GM19463 (cell line): ENCODE data around the gene FAM83B.
"Not testable (repeated sequence)": the region's sequence is repeated elsewhere in the genome, so short reads cannot be mapped to it uniquely, and the experiment has no call there.

Experiments
- ATAC-seq: cut with Tn5 transposase; IDR thresholded peaks from one replicate; pipeline ENCODE4 v1.9.1; 2021; ENCODE audit warnings: mild to moderate bottlenecking, moderate library complexity; ENCODE audit not compliant: unreplicated experiment

The FAM83B gene

DNA sequence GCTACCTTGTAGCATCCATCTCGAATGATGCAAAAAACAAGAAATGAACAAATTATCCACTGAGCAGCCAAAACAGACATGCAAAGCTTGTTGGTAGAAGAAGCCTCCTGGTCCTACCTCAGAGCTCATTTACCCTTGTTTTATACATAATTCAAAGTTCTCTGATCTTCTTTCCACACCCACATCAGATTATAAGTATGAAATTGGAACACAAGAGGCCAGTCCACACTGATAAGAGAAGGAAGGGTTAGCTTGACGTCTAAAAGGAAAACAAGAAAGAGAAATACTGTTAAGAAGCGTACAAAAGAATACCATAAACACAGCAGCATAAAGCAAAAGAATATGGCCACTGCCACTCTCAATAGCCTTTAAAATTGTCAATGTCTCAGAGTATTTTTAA lies 49.7 kb downstream of the FAM83B start:
- ATAC-seq: no peak

DNA sequence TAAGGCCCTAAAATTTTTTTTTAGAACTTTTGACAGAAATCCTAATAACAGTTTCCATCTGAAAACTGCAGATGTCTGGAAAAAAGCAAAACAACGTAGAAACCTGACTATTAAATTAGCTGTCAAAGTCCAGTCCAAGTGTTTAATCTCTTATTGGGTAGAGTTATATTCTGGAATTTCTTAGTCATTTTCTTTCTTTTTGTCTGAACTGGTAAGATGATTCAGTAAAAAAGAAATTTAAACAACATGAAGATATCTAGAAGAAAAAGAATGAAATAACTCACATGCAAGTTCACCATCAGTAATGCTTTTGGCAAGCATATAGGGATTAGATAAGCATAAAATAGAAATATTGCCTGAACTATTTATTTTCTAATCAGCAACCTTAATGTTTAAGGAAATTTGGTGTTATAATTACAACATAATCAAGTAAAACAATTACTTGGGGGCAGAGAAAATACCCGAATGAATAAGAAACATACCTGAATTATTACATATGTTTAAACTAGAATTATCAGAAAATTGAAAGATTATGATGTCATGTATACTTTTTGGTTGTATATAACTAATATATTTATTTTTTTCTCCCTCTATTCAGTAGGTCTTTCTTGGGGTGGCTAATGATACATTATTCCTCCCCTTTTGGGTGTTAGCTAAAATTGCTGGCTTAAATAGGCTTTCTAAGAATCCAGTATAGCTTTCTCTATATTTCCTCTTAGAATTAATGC lies 51.1 kb downstream of the FAM83B start:
- ATAC-seq: no peak

GRCh38 chr6:54898767-54899166 lies 52.2 kb downstream of the FAM83B start:
- ATAC-seq: no peak

DNA sequence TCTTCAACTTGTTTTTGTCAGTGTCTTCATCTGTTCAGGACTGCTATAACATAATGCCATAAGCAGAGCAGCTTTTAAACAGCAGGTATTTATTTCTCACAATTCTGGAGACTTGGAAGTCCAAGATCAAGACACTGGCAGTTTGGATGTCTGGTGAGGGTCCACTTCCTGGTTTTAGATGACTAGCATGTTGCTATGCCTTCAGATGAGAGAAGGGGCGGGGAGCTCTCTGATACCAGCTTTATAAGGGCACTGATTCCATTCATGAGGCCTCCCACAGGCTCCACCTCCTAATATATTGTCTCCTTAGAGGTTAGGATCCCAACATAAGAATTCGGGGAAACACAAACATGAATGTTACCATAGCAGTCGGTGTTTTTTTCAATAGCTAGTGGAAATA lies 52.9 kb downstream of the FAM83B start:
- ATAC-seq: no peak

GRCh38 chr6:54899986-54900385 lies 53.4 kb downstream of the FAM83B start:
- no peak for ATAC-seq

GRCh38 chr6:54900666-54901065 lies 54.1 kb downstream of the FAM83B start:
- no peak for ATAC-seq

GRCh38 chr6:54903884-54904283 lies 57.3 kb downstream of the FAM83B start:
- ATAC-seq: no peak

DNA sequence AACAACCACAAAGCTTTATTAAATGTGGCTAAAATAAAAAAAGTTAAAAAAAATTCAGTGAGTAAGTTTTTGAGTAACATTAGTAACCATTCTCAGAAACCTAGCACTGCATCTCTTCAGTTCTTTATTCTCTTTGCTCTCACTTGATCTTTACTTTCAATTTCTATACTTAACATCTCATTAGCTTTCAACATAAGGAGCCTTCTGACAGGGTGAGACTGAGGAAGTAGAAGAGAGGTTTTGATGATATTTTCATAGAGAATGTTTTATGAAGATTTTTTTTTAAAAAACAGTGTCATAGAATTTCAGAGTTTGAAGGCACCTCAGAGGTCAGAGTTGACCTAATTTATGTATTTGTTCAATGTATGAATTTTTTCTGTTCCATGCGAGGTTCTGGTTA lies 60.8 kb downstream of the FAM83B start:
- ATAC-seq: no peak

DNA sequence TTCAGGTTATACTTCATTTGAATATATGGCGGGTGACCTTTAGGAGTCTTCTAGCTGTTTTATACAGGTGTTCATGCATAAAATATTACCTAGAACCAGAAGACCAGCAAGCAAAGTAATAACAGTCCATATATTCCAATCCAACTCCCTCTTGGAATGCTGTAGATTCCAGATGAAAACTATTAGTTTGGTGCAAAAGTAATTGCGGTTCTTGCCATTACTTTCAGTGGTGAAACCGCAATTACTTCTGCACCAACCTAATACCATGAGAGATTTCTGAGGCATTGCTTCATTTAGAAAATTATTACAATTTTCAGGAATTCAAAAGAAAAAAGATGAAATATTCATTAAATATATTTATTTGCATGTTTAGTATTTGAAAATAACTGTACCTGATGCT lies 62.6 kb downstream of the FAM83B start:
- no peak for ATAC-seq

DNA sequence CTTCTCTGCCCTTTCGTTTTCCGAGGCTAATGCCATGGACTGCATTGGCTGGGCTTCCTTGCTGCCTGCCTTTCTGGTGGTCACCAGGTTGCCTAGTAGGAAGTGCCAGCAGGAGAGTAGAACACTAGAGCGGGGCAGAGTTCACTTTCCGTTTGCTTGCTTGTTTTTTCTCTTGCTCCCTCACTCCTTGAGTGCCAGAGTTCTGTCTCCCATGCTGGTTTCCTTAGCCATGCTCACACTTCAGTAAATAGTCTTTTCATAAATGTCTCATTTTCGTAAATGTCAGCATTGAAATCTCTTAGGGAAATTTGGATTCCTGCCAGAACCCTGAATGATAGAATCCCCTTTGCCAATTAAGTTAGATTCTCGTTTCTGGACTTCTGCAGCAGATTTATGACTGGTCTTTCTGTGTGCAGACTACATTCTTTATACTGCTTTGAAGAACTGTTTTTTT lies 63.9 kb downstream of the FAM83B start:
- ATAC-seq: no peak

DNA sequence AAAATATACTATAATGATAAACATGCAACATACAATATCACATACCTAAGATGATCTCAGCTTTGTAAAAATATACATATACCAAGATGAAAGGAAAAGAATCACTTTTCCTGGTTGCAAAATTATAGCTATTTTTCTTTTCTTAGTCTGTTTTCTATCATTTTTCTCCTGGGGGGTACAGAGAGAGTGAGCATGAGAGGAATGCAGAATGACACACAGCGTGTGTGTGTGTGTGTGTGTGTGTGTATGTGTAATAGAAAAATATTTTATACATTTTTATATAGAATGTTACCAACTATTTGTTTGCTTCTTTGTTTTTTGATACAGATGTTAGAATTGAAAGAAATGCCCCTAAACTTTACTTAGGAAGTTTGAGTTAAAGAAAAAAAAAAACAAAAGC lies 64.3 kb downstream of the FAM83B start:
- ATAC-seq: no peak

- ATAC-seq: no peak
Measured at GRCh38 chr6:54913211-54913610, 66.6 kb downstream of the FAM83B start.

DNA sequence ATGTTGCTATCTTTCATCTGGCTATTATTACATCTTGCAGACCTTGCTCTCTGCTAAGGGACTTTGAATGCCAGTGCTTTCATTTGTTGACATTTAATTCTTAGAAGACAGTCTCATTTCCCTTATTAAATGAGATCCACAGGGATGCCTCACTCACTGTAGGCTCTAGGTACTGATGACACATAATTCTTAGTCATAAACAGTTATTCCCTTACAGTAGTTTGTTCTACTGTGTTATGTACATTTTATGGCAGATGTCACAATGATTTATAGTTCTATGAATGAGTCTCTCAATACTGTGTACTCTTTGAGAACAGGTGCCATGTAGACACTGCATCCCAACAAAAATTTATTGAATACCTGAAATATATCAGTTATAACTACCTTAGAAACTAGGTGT lies 70.3 kb downstream of the FAM83B start:
- no peak for ATAC-seq

DNA sequence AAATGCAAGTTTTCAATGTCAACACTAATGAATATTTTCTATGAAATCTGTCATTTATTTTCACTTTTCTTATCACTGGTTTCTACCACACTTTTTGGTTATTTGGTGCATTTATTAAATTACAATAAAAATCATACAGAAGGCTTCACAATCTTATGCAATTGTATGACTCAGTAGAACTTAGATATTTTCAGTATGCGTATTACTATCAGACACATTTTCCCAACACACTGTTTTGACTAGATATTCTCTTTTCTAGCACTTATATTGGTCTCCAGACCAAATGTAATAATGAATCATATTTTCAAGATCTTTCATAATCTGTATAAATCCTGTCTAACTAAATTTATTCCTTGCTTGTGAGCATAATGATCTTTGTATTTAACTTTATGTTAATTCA lies 74.1 kb downstream of the FAM83B start:
- no peak for ATAC-seq

- ATAC-seq: no peak
Measured at GRCh38 chr6:54921891-54922290, 75.3 kb downstream of the FAM83B start.

DNA sequence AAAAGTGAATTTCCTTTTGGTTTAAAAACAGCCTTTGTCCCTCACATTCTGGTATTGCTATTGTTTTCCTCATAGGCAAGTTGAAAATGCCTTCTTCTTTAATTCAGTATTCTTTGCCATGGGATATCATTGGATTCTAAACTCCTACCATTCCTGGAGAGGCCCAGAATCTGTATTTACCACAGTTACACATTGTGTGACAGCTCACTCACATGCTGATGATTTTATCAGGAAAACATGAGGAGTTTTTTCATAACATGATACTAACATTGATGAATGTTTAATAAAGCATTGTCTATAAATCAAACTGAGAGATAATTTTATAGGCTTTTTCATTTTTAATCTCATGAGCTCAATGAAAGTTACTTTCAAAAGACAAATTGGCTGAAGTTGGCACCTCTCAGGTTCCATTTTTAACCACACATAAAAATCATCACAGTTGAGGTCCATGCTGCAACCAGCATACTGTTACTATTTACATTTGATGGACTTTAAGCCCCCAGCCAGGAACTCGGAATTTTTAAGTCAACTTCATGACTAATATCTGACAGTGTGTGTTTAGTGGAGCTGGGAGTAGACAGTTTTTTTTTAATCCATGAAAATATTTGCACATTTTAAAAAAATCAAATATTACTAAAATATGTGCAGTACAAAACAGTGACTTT lies 82.8 kb downstream of the FAM83B start:
- ATAC-seq: no peak

DNA sequence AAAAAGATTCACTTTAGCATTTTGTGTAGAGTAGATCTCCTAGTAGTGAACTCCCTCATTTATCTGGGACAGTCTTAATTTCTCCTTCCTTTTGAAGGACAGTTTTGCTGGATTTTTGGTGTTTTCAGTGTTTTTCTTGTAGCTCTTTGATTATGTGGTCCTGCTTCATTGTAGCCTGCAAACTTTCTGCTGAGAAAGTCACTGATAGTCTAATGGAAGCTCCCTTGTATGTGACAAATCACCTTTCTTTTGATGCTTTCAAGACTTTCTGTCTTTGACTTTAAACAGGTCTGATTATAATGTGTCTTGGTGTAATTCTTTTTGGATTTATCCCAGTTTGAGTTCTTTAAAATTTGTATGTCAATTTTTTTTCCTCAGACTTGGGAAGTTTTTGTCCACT lies 86.1 kb downstream of the FAM83B start:
- no peak for ATAC-seq

GRCh38 chr6:54935739-54936138 lies 89.2 kb downstream of the FAM83B start:
- ATAC-seq: no peak

- no peak for ATAC-seq
Measured at GRCh38 chr6:54937371-54937770, 90.8 kb downstream of the FAM83B start.

DNA sequence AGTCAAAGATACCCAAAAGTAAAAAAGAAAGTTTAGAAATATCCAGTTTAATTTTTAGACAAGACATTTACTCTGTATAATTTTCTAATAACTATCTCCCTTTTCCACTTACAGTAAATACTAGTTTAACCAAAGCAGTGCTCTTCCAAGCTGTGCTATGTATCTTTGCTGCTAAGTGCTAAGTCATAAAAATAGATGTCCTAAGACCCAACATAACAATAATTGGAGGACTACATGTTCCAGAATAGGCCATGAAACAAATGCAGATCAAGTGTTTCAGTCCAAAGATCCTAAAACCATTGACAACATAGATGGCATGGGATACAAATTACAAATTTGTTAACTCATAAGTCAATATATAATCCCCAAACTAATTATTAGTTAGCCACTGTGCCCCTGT lies 111.1 kb downstream of the FAM83B start:
- ATAC-seq: no peak

DNA sequence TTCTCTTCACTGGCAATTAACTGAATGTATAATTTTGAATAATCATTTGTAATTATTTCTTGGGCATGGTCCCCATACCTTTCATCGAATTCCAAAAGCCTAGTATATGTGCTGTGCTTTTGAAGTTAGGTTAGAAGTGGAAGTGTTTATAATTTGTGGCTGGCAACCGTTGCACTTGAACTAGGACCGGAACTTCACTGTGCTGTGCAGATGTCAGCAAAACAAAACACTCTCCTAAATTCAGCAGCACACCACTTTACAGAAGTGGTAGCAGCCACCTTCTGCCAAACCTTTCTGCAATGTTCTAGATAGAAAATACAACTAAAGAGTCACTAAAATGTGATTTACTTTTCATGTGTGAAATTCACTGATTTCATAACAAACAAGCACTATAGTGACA lies 111.9 kb downstream of the FAM83B start:
- ATAC-seq: no peak

DNA sequence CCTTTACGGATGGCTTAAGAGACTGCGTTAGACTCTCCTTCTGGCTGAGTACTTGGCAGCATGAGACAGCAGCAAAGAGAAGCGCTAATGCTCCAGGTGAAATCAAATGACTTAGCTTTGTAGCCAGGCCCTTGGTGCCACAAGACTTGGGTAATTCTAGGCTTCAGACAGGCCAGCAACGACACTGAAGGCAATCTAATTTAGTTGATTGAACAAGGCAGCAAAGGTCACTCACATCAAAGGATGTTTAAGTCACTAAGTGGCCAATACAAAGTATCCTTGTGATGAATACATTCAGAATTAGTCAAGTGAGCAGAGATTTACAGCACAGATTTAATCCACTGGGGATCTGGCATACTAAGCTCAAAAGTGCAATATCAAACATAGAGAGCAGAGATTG lies 113.2 kb downstream of the FAM83B start:
- ATAC-seq: no peak

DNA sequence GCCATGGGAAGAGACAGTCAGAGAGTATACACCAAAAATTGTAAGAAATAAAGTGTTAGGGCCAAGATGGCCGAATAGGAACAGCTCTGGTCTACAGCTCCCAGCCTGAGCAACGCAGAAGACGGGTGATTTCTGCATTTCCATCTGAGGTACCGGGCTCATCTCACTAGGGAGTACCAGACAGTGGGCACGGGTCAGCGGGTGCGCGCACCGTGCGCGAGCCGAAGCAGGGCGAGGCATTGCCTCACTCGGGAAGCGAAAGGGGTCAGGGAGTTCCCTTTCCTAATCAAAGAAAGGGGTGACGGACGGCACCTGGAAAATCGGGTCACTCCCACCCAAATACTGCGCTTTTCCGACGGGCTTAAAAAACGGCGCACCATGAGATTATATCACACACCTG lies 114.8 kb downstream of the FAM83B start:
- ATAC-seq: not testable (repeated sequence)
